Thyroid gland (tissue), 4 donors: ENCODE measurements around the gene PARVB.

ENCODE experiments used
- POLR2A ChIP-seq, 2 donors: fragments of 450-650 bp; IDR thresholded peaks; one replicate each; pipeline ENCODE4 v1.6.1; 2017; ENCODE audit warnings: antibody characterized with exemption in 2 of 2, mild to moderate bottlenecking in 2 of 2, moderate library complexity in 1 of 2
- TF ChIP-seq, protein P1 (sequence below), 6 experiments: fragments of 200-600 bp in 3 of 6; fragments of 450-650 bp in 3 of 6; sonication (generic) in 3 of 6; IDR thresholded peaks; one replicate each; pipeline ENCODE4 v1.5.1; 2016 to 2019; ENCODE audit warnings: antibody characterized with exemption in 6 of 6, mild to moderate bottlenecking in 2 of 6, inconsistent platforms in 1 of 6, moderate library complexity in 1 of 6

- TF ChIP-seq, protein P1, sequence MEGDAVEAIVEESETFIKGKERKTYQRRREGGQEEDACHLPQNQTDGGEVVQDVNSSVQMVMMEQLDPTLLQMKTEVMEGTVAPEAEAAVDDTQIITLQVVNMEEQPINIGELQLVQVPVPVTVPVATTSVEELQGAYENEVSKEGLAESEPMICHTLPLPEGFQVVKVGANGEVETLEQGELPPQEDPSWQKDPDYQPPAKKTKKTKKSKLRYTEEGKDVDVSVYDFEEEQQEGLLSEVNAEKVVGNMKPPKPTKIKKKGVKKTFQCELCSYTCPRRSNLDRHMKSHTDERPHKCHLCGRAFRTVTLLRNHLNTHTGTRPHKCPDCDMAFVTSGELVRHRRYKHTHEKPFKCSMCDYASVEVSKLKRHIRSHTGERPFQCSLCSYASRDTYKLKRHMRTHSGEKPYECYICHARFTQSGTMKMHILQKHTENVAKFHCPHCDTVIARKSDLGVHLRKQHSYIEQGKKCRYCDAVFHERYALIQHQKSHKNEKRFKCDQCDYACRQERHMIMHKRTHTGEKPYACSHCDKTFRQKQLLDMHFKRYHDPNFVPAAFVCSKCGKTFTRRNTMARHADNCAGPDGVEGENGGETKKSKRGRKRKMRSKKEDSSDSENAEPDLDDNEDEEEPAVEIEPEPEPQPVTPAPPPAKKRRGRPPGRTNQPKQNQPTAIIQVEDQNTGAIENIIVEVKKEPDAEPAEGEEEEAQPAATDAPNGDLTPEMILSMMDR (IDR thresholded peaks at IDR 0.05): no peak
- TF ChIP-seq POLR2A (IDR thresholded peaks at IDR 0.05): no peak
Measured at GRCh38 chr22:44130076-44130711, 106.1 kb downstream of the PARVB start.
